ENCODE measurements around the gene MAPKAP1.

The MAPKAP1 gene

DNA sequence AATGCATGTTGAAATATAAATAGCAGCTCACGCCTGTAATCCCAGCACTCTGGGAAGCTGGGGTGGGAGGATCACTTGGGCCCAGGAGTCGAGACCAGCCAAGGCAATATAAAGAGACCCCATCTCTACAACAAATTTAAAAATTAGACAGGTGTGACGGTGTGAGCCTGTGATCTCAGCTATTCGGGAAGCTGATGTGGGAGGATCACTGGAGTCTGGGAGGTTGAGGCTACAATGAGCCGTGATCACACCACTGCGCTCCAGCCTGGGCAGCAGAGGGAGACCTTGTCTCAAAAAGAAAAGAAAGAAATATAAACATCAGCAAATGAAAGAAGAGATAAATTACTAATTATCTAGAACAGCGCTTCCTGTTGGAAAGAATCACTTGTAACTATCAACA lies 105.0 kb downstream of the MAPKAP1 start:
- TF ChIP-seq, protein P1, sequence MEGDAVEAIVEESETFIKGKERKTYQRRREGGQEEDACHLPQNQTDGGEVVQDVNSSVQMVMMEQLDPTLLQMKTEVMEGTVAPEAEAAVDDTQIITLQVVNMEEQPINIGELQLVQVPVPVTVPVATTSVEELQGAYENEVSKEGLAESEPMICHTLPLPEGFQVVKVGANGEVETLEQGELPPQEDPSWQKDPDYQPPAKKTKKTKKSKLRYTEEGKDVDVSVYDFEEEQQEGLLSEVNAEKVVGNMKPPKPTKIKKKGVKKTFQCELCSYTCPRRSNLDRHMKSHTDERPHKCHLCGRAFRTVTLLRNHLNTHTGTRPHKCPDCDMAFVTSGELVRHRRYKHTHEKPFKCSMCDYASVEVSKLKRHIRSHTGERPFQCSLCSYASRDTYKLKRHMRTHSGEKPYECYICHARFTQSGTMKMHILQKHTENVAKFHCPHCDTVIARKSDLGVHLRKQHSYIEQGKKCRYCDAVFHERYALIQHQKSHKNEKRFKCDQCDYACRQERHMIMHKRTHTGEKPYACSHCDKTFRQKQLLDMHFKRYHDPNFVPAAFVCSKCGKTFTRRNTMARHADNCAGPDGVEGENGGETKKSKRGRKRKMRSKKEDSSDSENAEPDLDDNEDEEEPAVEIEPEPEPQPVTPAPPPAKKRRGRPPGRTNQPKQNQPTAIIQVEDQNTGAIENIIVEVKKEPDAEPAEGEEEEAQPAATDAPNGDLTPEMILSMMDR (IDR thresholded peaks at IDR 0.05; ENCODE audit: insufficient read depth, low read length): no peak
- TF ChIP-seq GABPA (IDR thresholded peaks at IDR 0.05; ENCODE audit: low read depth) (no peak), REST (IDR thresholded peaks at IDR 0.05; ENCODE audit: insufficient replicate concordance, low read depth) (no peak), POLR2AphosphoS5 (IDR thresholded peaks at IDR 0.05; ENCODE audit: low read depth) (no peak), SPI1 (IDR thresholded peaks at IDR 0.05; ENCODE audit: borderline replicate concordance, low read depth) (no peak)

GRCh38 chr9:125600194-125600593 lies 106.8 kb downstream of the MAPKAP1 start:
- no peaks in the 10 kb centered on the region for H3K27me3 ChIP-seq (ENCODE audit: insufficient read depth, poor library complexity, severe bottlenecking)
- no peak overlapping the region for H3K27ac ChIP-seq (replicated peaks)
- no peak overlapping the region for H3K4me3 ChIP-seq (replicated peaks; ENCODE audit: insufficient read depth, low read length)
- TF ChIP-seq POLR2AphosphoS5 (IDR thresholded peaks at IDR 0.05; ENCODE audit: low read depth): no peak
- no peak for DNase-seq (ENCODE audit: low read depth in 1 of 2, low spot score in 1 of 2)

More for the DNA sequence above, 105.0 kb downstream of the MAPKAP1 start:
- no peak for DNase-seq (ENCODE audit: low read depth in 1 of 2, low spot score in 1 of 2)
- Histone ChIP-seq H3K27ac (replicated peaks) (no peak overlapping the region), H3K4me3 (replicated peaks; ENCODE audit: insufficient read depth, low read length) (no peak overlapping the region), H3K27me3 (ENCODE audit: insufficient read depth, poor library complexity, severe bottlenecking) (no peaks in the 10 kb centered on the region)

DNA sequence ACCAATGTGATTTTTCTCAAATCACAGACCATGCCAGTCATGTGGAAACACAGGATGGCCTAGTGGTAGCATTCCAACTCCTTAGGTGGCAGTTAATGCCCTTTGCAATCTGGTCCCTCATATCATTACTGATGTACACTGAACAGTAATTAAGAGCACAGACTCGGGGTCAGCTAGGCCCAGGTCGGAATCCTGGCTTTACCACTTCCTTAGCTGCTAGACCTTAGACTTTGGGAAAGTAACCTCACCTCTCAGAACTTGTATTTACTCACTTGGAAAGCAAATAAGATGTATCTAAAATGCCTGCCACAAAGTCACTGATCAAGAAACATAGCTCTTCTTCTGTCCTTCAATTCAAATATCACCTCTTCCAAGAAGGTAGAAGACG lies 112.8 kb downstream of the MAPKAP1 start:
- H3K4me3 ChIP-seq (replicated peaks; ENCODE audit: insufficient read depth, low read length): no peak overlapping the region
- H3K27me3 ChIP-seq (ENCODE audit: insufficient read depth, poor library complexity, severe bottlenecking): no peaks in the 10 kb centered on the region
- TF ChIP-seq REST (IDR thresholded peaks at IDR 0.05; ENCODE audit: insufficient replicate concordance, low read depth) (no peak), GABPA (IDR thresholded peaks at IDR 0.05; ENCODE audit: low read depth) (no peak), POLR2AphosphoS5 (IDR thresholded peaks at IDR 0.05; ENCODE audit: low read depth) (no peak), SPI1 (IDR thresholded peaks at IDR 0.05; ENCODE audit: borderline replicate concordance, low read depth) (no peak)
- TF ChIP-seq, protein P1 (IDR thresholded peaks at IDR 0.05; ENCODE audit: insufficient read depth, low read length): no peak
- no peak overlapping the region for H3K27ac ChIP-seq (replicated peaks)
- DNase-seq (ENCODE audit: low read depth in 1 of 2, low spot score in 1 of 2): no peak

- peak in 1 of 2 experiments; percentile 11 for DNase-seq (ENCODE audit: low read depth in 1 of 2, low spot score in 1 of 2)
- TF ChIP-seq SPI1 (IDR thresholded peaks at IDR 0.05; ENCODE audit: borderline replicate concordance, low read depth) (no peak), POLR2AphosphoS5 (IDR thresholded peaks at IDR 0.05; ENCODE audit: low read depth) (no peak)
- H3K27ac ChIP-seq (replicated peaks): no peak overlapping the region; the same call in 1 of the 2 replicates
- no peaks in the 10 kb centered on the region for H3K27me3 ChIP-seq (ENCODE audit: insufficient read depth, poor library complexity, severe bottlenecking)
- H3K4me3 ChIP-seq (replicated peaks; ENCODE audit: insufficient read depth, low read length): no peak overlapping the region
Observed at GRCh38 chr9:125593581-125594222, 113.3 kb downstream of the MAPKAP1 start.

DNA sequence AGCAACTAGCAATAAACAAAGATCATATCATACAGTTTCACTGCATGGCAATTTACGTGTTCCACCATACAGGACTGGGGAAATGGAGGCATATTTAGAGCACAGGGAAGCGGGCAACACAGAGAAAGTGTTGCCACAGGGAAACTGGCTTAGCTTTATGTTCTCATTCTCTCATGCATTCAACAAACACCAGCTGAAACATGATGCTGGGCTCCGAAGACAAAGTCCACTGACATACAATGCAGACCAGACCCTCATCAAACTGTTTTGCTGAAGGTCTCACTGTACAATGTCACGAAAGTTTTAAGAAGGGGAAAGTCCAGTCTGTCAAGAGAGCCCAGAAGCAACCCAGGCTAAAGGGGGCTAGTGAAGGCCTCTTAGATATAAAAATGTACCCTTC lies 115.1 kb downstream of the MAPKAP1 start:
- DNase-seq (ENCODE audit: low read depth in 1 of 2, low spot score in 1 of 2): no peak
- Histone ChIP-seq H3K4me3 (replicated peaks; ENCODE audit: insufficient read depth, low read length) (no peak overlapping the region), H3K27ac (replicated peaks) (no peak overlapping the region), H3K27me3 (ENCODE audit: insufficient read depth, poor library complexity, severe bottlenecking) (no peaks in the 10 kb centered on the region)
- TF ChIP-seq POLR2AphosphoS5 (IDR thresholded peaks at IDR 0.05; ENCODE audit: low read depth): no peak
- TF ChIP-seq, protein P1 (IDR thresholded peaks at IDR 0.05; ENCODE audit: insufficient read depth, low read length): no peak
- no peak for TF ChIP-seq SPI1 (IDR thresholded peaks at IDR 0.05; ENCODE audit: borderline replicate concordance, low read depth)
- TF ChIP-seq REST (IDR thresholded peaks at IDR 0.05; ENCODE audit: insufficient replicate concordance, low read depth): no peak
- TF ChIP-seq GABPA (IDR thresholded peaks at IDR 0.05; ENCODE audit: low read depth): no peak

Measured in HL-60 (cell line).